Esophagus muscularis mucosa (tissue), 4 donors: ENCODE results near the gene S100A7A. TPM values are rescaled to one million over a fixed set of nuclear protein-coding genes. Genes with fewer than 3 reads are reported as not detected.
"Not testable (repeated sequence)": the region's sequence is repeated elsewhere in the genome, so short reads cannot be mapped to it uniquely, and the experiment has no call there.

Experiments
- DNase-seq: peaks from one replicate; pipeline ENCODE4 v3.0.0-alpha.2; 2017; ENCODE audit errors: extremely low spot score
- H3K27ac ChIP-seq, 4 donors: fragments of 200-600 bp; sonication (generic); replicated peaks in 1 of 4; 1 replicate in 3 of 4; 2 replicates in 1 of 4; pipeline ENCODE4 v1.5.1; 2016 to 2019; ENCODE audit warnings: mild to moderate bottlenecking in 1 of 4
- H3K27me3 ChIP-seq, 4 donors: fragments of 200-600 bp; sonication (generic); one replicate each; pipeline versions ENCODE4 v1.5.1 to v1.6.0; 2016 to 2019
- H3K36me3 ChIP-seq, 4 donors: fragments of 200-600 bp; sonication (generic); one replicate each; pipeline ENCODE4 v1.5.1; 2016 to 2019
- H3K4me1 ChIP-seq, 4 donors: fragments of 200-600 bp; sonication (generic); one replicate each; pipeline ENCODE4 v1.5.1; 2016 to 2019
- H3K4me3 ChIP-seq, 4 donors: fragments of 200-600 bp; sonication (generic); 1 replicate in 2 of 4; 2 replicates in 2 of 4; pipeline ENCODE4 v1.5.1; 2016 to 2019; ENCODE audit warnings: mild to moderate bottlenecking in 4 of 4, moderate library complexity in 1 of 4
- H3K9me3 ChIP-seq, 4 donors: fragments of 200-600 bp; sonication (generic); 1 replicate in 3 of 4; 2 replicates in 1 of 4; pipeline ENCODE4 v1.5.1; 2016 to 2019
- EP300 ChIP-seq: sonication (generic); formaldehyde crosslinking; IDR thresholded peaks from one replicate; pipeline ENCODE4 v1.6.1; 2017; ENCODE audit warnings: antibody characterized with exemption
- POLR2A ChIP-seq: fragments of 450-650 bp; IDR thresholded peaks from one replicate; pipeline ENCODE4 v1.6.1; 2017; ENCODE audit warnings: antibody characterized with exemption, moderate library complexity, mild to moderate bottlenecking, low read depth
- POLR2AphosphoS5 ChIP-seq, 2 donors: sonication (generic); formaldehyde crosslinking; IDR thresholded peaks; one replicate each; pipeline ENCODE4 v1.6.1; 2017; ENCODE audit warnings: antibody characterized with exemption in 2 of 2
- WGBS: methylation state at CpG from one replicate; pipeline ENCODE4 v1.1.5; 2018; 5-methylcytosine and 5-hydroxymethylcytosine counted together
- intact Hi-C: fragments of 100-400 bp; cut with DNase I; formaldehyde crosslinking; loops from one replicate; pipeline ENCODE4 v1.15.1; 2023
- total RNA-seq, 4 donors: library from RNA; depleted of rRNA; stranded (reverse); fragments of >200 nt; gene quantifications; one replicate each; pipeline versions ENCODE4 v1.1.0 to v1.2.1, GENCODE V29; 2016
- TF ChIP-seq, protein P1 (sequence below), 3 experiments: fragments of 200-600 bp in 2 of 3; fragments of 450-650 bp in 1 of 3; sonication (generic) in 2 of 3; IDR thresholded peaks; one replicate each; pipeline ENCODE4 v1.5.1; 2017 to 2019; ENCODE audit warnings: antibody characterized with exemption in 3 of 3, mild to moderate bottlenecking in 2 of 3, moderate library complexity in 1 of 3

Gene S100A7A
- total RNA-seq, 4 donors from 2014 or later = not detected

DNA sequence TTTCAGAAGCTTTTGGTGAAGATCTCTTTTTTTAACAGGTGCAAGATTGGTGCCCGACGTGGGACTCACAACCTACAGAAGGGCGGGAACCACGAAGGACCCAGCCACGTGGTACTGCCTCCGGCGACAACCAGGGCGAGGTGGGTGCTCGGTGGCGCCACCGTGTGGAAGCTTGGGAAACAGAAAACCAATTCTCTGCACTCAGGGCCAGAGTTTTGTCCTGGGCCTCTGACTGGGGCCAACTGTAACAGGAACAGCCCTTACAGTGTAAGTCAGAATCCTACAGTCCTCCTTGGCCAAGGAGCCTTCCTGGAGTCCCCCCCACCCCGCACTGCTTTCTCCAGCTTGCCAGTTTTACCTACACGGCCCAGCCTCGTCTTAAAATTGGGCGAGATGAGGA is 11.6 kb upstream of the S100A7A start:
- no peak overlapping the region for H3K4me3 ChIP-seq
- H3K27ac ChIP-seq = no peak overlapping the region
- TF ChIP-seq, protein P1, sequence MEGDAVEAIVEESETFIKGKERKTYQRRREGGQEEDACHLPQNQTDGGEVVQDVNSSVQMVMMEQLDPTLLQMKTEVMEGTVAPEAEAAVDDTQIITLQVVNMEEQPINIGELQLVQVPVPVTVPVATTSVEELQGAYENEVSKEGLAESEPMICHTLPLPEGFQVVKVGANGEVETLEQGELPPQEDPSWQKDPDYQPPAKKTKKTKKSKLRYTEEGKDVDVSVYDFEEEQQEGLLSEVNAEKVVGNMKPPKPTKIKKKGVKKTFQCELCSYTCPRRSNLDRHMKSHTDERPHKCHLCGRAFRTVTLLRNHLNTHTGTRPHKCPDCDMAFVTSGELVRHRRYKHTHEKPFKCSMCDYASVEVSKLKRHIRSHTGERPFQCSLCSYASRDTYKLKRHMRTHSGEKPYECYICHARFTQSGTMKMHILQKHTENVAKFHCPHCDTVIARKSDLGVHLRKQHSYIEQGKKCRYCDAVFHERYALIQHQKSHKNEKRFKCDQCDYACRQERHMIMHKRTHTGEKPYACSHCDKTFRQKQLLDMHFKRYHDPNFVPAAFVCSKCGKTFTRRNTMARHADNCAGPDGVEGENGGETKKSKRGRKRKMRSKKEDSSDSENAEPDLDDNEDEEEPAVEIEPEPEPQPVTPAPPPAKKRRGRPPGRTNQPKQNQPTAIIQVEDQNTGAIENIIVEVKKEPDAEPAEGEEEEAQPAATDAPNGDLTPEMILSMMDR (IDR thresholded peaks at IDR 0.05) = peak; percentile 14 to 45 (median 24)
- no peak for TF ChIP-seq POLR2AphosphoS5 (IDR thresholded peaks at IDR 0.05)
- no peaks in the 10 kb centered on the region for H3K4me1 ChIP-seq
- H3K27me3 ChIP-seq = peaks cover 0 to 20% (median 0%) of the 10 kb centered on the region in 4 donors
- intact Hi-C loops = no loop called here
- peak; percentile 91 for DNase-seq
- WGBS = 52% methylated on average over 12 of the region's 15 CpGs
- H3K9me3 ChIP-seq = no peaks in the 10 kb centered on the region
- no peaks in the 10 kb centered on the region for H3K36me3 ChIP-seq

GRCh38 chr1:153405825-153406599 is 10.3 kb upstream of the S100A7A start:
- H3K4me1 ChIP-seq, H3K9me3 ChIP-seq, H3K4me3 ChIP-seq, H3K36me3 ChIP-seq, intact Hi-C loops, H3K27ac ChIP-seq: not testable (repeated sequence)
- WGBS = 86% methylated on average over 5 of the region's 6 CpGs
- peaks cover 0 to 20% (median 0%) of the 10 kb centered on the region in 4 donors for H3K27me3 ChIP-seq
- peak; percentile 37 for DNase-seq

- WGBS = 55% methylated on average over 9 of the region's 11 CpGs
- intact Hi-C loops = not testable (repeated sequence)
Measured at GRCh38 chr1:153407274-153407673, 9.0 kb upstream of the S100A7A start.

GRCh38 chr1:153413961-153414360 is 2.4 kb upstream of the S100A7A start:
- DNase-seq, H3K9me3 ChIP-seq, H3K36me3 ChIP-seq, H3K27ac ChIP-seq, H3K4me3 ChIP-seq, intact Hi-C loops, H3K4me1 ChIP-seq: not testable (repeated sequence)
- H3K27me3 ChIP-seq = peaks cover 0 to 16% (median 0%) of the 10 kb centered on the region in 4 donors

More at GRCh38 chr1:153407274-153407673, 9.0 kb upstream of the S100A7A start:
- not testable (repeated sequence) for H3K9me3 ChIP-seq, DNase-seq, H3K4me3 ChIP-seq, H3K4me1 ChIP-seq, H3K27ac ChIP-seq, H3K36me3 ChIP-seq
- H3K27me3 ChIP-seq = peaks cover 0 to 20% (median 0%) of the 10 kb centered on the region in 4 donors

DNA sequence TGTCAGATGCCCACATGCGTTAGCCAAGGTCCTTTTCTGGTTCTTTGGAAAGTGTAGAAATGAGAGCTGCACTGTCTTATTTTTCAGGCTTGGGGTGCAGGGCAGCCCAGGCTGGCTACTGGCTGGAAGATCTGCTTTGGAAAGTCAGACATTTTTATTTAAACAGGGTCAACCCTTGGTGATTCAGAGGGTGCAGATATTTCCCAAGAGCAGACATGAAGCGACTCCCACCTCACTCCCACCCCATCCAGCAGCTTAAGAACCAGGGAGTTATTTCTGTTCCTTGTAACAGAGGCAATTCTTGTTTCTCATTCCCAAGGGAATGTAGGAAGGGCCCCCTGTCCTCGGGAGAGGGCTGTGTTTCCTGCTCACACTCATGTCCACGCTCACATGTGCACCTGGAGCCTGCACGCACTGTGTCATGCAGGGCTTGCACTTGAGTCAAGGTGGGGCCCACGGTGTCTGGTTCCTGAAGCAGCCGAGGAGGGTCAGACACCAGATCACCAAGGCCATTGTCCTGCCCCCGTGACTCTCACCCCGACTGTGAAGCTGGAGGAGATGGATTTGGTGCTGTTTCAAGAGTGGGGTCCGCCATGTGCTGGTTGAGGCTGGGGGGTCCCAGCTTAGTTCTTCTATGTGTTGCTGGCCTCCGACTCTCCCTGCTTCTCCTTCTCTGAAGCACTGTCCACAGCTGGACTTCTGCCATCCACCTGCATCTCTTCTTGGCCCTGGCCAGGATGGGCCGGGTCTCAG is 992 bp downstream of the S100A7A start:
- H3K27me3 ChIP-seq = peaks cover 0 to 34% (median 0%) of the 10 kb centered on the region in 4 donors
- H3K36me3 ChIP-seq = no peaks in the 10 kb centered on the region
- no peaks in the 10 kb centered on the region for H3K9me3 ChIP-seq
- WGBS = 78% methylated on average over 11 of the region's 12 CpGs
- H3K4me1 ChIP-seq = no peaks in the 10 kb centered on the region
- no peak overlapping the region for H3K4me3 ChIP-seq
- no peak for DNase-seq
- no peak overlapping the region for H3K27ac ChIP-seq
- intact Hi-C loops = no loop called here
- TF ChIP-seq POLR2A (no peak), EP300 (no peak)
- TF ChIP-seq, protein P1 (IDR thresholded peaks at IDR 0.05) = no peak

DNA sequence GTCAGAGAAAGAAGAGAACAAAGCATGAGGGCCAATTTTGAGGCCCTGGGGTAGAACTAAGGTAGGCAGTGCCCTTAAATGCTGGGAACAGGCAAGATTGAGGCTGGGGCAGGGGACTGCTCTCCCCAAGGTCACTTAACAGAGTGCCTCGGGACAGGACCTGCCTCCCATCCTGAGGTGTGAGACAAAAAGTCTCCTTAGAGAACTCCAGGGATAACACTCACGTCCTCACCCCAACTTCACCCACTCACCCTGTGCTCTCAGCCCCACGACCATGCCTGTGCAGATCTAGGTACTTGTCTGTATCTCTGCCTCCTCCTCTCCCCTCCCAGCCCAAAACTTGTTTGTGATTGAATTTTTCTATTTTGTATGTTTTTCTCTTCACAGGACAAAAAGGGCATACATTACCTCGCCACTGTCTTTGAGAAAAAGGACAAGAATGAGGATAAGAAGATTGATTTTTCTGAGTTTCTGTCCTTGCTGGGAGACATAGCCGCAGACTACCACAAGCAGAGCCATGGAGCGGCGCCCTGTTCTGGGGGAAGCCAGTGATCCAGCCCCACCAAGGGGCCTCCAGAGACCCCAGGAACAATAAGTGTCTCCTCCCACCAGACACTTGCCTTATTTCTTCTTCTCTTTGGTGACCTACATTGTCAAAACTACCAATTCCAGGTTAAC is 2.6 kb downstream of the S100A7A start:
- H3K36me3 ChIP-seq, DNase-seq, H3K4me3 ChIP-seq, intact Hi-C loops, H3K4me1 ChIP-seq, H3K9me3 ChIP-seq, H3K27ac ChIP-seq: not testable (repeated sequence)
- peaks cover 0 to 34% (median 0%) of the 10 kb centered on the region in 4 donors for H3K27me3 ChIP-seq
- 66% methylated on average over 7 of the region's 7 CpGs for WGBS

GRCh38 chr1:153419436-153419793 is 3.1 kb downstream of the S100A7A start:
- DNase-seq, H3K9me3 ChIP-seq, H3K36me3 ChIP-seq, H3K4me1 ChIP-seq, intact Hi-C loops, H3K27ac ChIP-seq, H3K4me3 ChIP-seq: not testable (repeated sequence)
- WGBS = 58% methylated on average over 2 of the region's 2 CpGs
- peaks cover 0 to 34% (median 0%) of the 10 kb centered on the region in 4 donors for H3K27me3 ChIP-seq
